GM23248 (cell line): ENCODE data around the gene NDFIP2.

ENCODE experiments used
- EZH2 ChIP-seq: fragments of 200-600 bp; sonication (generic); IDR thresholded peaks from 2 replicates; pipeline ENCODE4 v1.6.1; 2018; ENCODE audit warnings: antibody characterized with exemption, mild to moderate bottlenecking; ENCODE audit not compliant: insufficient read depth, poor library complexity, severe bottlenecking
- EZH2phosphoT487 ChIP-seq: fragments of 200-600 bp; sonication (generic); IDR thresholded peaks from 2 replicates; pipeline ENCODE4 v1.6.1; 2018; ENCODE audit warnings: antibody characterized with exemption, moderate library complexity, mild to moderate bottlenecking, low read depth; ENCODE audit not compliant: insufficient read depth

DNA sequence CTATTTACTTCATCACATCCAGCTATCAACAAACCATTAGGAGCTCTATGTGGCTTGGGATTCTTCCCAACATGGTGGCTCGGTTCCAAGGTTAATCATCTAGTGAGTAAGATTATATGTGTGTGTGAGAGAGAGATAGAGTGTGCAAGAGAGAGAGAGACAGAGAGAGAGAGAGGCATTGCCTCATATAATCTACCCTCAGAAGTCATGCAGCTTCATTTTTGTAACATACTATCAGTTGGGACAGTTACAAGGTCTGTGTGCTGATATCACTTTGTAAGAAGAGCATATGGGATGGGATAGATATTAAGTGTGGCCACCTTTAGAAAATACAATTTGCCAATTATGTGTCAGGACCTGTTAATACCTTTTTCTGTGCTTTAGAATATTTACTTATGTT is 104.1 kb downstream of the NDFIP2 start:
- TF ChIP-seq EZH2, result no peak
- no peak for TF ChIP-seq EZH2phosphoT487
